ENCODE results near the gene CHST8. TPM values are rescaled to one million over a fixed set of nuclear protein-coding genes. Genes with fewer than 3 reads are reported as not detected.

The CHST8 gene
- total and polyA plus RNA-seq, 2 donors from 2014 or later: 0.28 TPM; not detected in 1

- Histone ChIP-seq H3K9ac (ENCODE audit: low read length in 3 of 3) (no peak overlapping the region), H3K4me1 (ENCODE audit: control insufficient read depth in 2 of 3, insufficient read depth in 2 of 3, low read depth in 1 of 3, low read length in 3 of 3) (peaks cover 0 to 13% (median 0%) of the 10 kb centered on the region in 3 donors), H3K4me3 (ENCODE audit: low read length in 3 of 3) (no peak overlapping the region), H3K27me3 (ENCODE audit: control insufficient read depth, insufficient read depth, low read length) (no peaks in the 10 kb centered on the region), H3K27ac (ENCODE audit: low read depth in 2 of 2, low read length in 2 of 2) (no peak overlapping the region), H3K9me3 (ENCODE audit: control insufficient read depth in 2 of 3, insufficient read depth in 1 of 3, low read length in 3 of 3) (no peaks in the 10 kb centered on the region), H3K36me3 (ENCODE audit: control insufficient read depth in 2 of 3, insufficient read depth in 3 of 3, low read length in 3 of 3) (no peaks in the 10 kb centered on the region)
- intact Hi-C loops (cut with DNase I): no loop called here
- FAIRE-seq (no peak), DNase-seq (no peak)
- no peak for TF ChIP-seq CTCF (IDR thresholded peaks at IDR 0.05; ENCODE audit: borderline replicate concordance, extremely low read depth, insufficient read depth)
Observed at GRCh38 chr19:33821871-33822270, 200.1 kb downstream of the CHST8 start.

Other genes with a start within 250 kb of the CHST8 start
- 22.4 TPM for gene CEBPG, start 248.2 kb upstream of the CHST8 start, total RNA-seq
- 13.0 TPM for gene CEBPG, start 248.2 kb upstream of the CHST8 start, polyA plus RNA-seq (ENCODE audit: insufficient read depth, low read depth, low replicate concordance)
- gene PEPD, start 100.2 kb upstream of the CHST8 start, total RNA-seq: 71.4 TPM
- 402 TPM for gene PEPD, start 100.2 kb upstream of the CHST8 start, polyA plus RNA-seq (ENCODE audit: insufficient read depth, low read depth, low replicate concordance)
- 22.0 TPM for gene KCTD15, start 174.9 kb downstream of the CHST8 start, total RNA-seq
- gene KCTD15, start 174.9 kb downstream of the CHST8 start, polyA plus RNA-seq (ENCODE audit: insufficient read depth, low read depth, low replicate concordance): 10.5 TPM